ENCODE results near the gene ZNF692.
"Not testable (repeated sequence)": the region's sequence is repeated elsewhere in the genome, so short reads cannot be mapped to it uniquely, and the experiment has no call there.

ZNF692 gene, protein sequence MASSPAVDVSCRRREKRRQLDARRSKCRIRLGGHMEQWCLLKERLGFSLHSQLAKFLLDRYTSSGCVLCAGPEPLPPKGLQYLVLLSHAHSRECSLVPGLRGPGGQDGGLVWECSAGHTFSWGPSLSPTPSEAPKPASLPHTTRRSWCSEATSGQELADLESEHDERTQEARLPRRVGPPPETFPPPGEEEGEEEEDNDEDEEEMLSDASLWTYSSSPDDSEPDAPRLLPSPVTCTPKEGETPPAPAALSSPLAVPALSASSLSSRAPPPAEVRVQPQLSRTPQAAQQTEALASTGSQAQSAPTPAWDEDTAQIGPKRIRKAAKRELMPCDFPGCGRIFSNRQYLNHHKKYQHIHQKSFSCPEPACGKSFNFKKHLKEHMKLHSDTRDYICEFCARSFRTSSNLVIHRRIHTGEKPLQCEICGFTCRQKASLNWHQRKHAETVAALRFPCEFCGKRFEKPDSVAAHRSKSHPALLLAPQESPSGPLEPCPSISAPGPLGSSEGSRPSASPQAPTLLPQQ

DNA sequence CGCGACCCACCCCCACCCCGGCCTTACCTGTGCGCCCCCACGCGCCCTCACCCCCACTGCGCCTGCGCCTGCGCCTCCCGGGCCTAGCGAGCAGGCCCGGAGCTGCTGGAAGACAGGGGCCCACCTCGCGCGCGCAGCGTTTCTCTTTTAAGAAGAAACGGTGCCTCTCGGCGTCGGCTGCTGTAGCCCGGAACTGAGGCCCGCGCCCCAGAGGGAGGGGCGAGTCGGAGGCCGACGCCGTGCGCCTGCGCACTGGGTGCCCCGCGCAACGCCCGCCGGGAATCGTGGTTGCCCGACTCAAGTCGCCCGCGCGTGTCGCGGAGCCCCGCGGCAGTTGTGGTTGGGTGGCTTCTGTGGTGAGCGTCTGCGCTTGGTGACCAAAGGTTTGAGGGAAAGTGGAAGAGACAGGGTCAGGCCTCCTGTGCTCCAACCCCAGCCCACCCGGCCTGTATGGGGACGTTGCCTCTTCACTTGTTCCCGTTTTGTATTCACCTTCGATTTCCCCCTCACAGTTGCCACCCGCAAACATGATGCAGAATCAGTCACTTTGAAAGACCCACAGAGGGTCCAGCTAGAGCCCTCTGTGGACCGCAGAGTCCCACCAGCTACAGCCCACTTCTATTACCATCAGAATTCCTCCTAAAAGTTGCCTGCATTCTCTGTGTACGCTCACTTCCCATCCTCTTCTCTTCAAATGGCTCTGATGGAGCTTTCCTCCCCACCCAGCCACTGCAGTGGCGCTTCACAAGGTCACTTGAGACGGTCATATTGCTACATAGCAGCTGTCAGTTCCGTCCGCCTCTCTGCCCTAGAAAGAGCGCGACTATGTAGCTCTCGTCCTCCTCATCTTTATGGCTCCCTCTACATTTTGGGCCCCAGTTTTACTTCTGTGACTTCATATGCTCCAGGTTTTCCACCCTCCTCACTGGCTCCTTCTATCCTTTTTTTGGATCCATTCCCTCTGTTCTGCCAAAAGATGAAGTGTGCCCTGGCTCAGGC, at the start of gene ZNF692:
Gene ZNF692, minus strand, starts transcription at position 195 of the 999 bp plus-strand sequence. CDS start 776 bp downstream, outside the sequence.
- peak; percentile 70 for DNase-seq

DNA sequence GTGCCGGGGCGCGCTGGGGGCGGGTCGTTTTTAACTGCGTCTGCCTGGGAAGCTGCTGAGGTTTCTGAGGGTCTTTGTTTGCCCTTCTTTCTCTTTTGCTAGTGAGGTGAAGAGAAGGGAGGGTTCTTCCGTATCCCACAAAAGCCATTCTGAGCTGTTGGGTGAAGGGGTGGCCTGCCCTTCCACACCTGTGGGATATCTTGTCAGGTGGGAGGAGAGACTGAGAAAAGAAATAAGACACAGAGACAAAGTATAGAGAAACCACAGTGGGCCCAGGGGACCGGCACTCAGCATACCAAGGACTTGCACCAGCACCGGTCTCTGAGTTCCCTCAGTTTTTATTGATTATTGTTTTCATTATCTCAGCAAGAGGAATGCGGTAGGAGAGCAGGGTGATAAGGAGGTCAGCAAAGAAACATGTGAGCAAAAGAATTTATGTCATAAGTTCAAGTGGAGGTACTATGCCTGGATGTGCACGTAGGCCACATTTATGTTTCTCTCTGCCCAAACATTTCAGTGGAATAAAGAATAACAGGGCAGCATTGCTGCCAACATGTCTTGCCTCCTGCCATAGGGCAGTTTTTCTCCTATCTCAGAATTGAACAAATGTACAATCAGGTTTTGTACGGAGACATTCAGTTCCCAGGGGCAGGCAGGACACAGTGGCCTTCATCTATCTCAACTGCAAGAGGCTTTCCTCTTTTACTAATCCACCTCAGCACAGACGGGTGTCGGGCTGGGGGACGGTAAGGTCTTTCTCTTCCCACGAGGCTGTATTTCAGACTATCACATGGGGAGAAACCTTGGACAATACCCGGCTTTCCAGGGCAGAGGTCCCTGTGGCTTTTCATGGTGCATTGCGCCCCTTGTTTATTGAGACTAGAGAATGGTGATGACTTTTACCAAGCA, 48.1 kb upstream of the ZNF692 start:
- DNase-seq = peak; percentile 70

DNA sequence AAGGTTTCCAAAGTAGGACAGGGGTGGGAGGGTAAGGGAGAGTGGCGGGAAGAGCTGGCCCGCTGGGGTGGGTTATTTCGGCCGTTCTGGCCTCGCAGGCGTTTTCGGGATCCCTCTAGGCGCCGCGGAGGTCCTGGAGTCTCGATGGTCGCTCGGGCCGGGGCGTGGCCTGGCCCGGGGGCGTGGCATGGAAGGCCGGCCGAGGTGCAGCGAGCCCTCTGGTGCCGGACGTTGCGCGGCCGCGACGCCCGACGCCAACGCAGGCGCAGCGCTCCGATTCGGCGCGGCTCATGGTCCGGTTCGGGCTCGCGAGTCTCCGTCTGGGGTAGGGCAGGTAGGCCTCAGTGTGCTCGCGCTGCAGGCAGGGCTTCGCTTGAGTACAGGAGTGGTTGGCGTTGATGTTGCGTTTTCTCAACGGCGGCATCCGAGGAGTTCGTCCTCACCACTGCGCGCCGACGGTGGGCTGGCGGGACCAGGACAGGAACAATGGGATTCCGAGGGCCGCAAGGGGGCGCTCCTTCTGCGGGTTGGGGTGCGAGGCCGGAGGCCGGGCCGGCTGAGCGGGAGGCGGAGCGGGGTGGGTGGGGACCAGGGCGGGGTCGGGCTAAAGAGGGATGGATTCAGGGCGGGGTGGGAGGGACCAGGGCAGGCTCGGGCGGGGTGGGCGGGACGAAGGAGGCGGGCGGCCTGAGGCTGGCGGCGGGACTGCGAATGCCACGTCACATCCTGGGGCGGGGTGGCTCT, 47.3 kb upstream of the ZNF692 start, which contains the start of gene PGBD2:
Gene PGBD2, plus strand, starts transcription at position 227 of the 744 bp plus-strand sequence. CDS start 7,628 bp downstream, outside the sequence.
- DNase-seq = peak; percentile 70

DNA sequence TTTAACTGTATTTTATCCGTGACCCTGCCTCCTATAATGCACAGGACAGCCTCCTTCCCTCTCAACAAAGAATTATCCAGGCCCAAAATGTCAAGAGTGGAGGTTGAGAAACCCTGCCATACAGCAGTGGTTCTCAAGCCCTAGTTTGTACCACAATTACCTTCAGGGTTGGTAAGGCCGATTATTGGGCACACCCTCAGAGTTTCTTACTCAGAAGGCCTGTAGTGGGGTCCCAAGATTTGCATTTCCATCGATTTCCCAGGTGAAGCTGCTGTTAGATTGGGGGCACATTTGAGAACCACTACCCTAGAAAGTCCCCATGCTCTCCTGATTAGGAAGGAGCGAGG, 46.8 kb upstream of the ZNF692 start:
- DNase-seq = no peak

DNA sequence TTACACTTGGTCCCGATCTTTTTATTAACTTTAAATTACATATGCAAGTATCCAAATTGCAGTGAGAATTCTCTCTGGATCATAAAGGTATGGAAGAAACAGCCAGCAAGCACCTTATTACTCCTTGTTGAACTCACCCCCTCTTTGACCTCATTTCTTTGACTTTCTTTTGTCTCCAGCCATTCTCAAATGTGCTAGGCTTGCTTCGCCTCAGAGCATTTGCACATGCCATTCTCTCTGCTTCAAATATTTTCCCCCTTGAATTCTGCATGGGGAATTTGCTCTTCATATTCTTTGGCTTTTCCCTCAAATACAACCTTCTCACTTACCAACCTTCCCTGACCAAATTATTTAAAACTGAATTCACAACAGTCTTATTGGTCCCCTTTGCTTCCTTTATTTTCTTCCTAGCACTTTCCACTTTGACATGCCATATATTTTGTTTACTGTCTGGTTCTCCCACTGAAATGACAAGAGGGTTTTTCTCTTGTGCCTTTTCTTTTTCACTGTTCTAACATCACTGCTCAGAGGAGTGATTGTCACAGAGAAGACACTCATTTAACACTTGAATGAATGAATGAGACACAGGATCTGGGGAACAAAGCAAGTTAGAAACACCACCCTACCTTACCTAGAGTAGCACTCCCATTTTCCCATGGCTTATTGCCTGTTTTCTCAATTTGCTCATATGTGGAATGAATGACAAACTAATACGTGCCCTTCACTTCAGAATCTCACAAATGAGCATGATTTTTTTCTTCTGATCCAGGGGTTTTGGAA, 45.7 kb upstream of the ZNF692 start:
- no peak for DNase-seq

DNA sequence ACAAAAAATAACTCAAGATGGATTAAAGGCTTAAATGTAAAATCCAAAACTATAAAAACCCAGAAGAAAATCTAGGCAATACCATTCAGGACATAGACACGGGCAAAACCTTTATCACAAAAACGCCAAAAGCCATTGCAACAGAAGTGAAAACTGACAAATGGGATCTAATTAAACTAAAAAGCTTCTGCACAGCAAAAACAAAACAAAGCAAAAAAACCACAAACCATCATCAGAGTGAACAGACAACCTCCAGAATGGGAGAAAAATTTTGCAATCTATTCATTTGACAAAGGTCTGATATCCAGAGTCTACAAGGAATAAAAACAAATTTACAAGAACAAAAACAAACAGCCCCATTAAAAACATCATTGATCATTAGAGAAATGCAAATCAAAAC, 42.7 kb upstream of the ZNF692 start:
- no peak for DNase-seq

DNA sequence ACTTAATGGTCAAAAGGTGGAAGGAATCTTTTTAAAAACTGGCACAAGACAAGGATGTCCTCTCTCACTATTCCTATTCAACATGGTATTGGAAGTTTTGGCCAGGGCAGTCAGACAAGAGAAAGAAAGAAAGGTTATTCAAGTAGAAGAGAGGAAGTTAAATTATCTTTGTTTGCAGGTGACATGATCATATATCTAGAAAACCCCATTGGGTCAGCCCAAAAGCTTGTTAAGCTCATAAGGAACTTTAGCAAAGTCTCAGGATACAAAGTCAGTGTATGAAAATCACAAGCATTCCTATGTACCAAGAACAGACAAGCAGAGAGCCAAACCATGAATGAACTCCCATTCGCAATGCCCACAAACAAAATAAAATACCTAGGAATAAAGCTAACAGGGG, 41.8 kb upstream of the ZNF692 start:
- DNase-seq = no peak

DNA sequence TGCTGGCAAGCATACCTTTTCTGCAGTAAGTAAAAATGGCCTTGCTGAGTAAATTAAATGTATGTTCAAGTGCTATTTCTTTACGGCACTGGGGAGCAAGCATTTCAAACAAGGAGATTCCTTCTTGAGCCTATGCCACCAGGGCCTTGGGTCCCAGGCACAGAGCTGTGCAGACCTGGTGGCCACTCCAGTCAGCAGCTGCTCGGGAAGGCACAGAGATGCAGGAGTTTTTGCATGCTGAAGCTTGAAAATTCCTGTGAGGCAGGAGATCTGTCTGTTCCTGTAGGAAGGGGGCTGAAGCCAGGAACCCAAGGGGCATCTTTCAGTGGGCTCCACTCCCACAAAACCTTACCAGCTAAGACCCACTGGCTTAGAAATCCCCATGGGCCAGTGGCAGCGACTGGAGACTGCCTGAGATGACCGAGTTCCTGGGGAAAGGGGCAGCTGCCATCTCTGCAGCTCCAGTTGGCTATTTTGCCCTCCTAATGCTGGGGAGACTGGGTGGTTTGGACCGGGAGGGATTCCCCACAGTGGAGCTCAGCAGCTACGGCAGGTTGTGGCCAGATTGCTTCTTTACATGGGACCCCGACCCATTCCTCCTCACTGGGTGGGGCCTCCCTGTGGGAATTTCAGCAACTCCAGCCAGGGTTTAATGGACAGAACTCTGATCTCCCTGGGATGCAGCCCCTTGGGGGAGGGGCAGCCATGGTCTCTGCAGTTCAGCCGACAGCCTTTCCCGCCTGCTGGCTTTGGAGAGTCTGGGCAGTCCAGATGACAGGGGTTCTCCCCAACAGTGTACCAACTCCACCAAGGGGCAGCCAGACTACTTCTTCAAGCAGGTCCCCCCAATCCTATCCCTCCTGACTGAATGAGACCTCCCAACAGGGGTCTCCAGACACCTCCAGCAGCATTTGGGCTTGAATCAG, 38.8 kb upstream of the ZNF692 start:
- no peak for DNase-seq

DNA sequence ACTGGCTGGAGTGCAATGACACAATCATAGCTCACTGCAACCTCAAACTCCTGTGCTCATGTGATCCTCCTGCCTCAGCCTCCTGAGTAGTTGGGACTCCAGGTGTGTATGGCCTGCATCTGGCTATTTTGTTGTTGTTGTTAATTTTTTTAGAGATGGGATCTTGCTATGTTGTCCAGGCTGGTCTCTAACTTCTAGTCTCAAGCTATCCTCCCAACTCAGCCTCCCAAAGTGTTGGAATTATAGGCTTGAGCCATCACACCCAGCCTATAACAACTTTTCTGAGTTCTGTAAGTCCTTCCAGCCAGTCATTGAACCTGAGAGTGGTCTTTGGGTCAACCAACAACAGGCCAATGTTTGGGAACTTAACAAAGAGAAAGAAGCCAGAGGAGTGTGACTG, 36.0 kb upstream of the ZNF692 start:
- DNase-seq = no peak

DNA sequence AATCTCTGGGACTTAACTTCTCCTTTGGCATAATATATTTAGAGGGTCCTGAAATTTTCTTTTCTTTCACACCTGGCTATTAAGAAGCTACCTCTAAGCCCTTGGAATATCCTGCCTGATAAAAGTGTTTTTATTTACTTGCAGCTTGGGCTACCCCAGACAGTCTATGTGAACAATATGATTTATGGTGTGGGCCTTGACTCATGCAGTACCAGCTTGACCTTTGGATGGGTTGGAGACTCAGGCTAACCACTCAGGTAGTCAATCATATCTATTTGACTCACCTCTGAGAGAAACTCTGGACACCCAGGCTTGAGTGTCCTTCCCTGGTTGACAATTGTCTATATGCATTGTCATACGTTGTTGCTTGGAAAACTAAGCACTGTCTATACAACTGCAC, 33.7 kb upstream of the ZNF692 start:
- DNase-seq = no peak

DNA sequence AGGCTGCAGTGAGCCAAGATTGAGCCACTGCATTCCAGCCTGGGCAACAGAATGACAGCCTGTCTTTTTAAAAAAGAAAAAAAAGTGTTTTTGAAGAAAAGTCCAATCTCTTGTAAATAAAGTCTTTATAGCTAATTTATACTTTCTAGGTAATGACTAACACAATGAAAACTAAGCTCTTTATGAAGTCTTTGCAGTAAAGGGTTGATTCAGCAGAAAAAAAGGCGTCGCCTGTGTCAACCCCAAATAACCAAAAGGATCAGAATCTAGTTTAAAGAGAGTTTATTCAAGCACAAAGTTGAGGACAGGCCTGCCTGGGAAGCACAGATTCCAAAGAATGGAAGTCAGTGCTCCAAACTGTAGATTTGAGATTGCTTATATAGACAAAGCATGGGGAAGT, 32.9 kb upstream of the ZNF692 start:
- DNase-seq = no peak

DNA sequence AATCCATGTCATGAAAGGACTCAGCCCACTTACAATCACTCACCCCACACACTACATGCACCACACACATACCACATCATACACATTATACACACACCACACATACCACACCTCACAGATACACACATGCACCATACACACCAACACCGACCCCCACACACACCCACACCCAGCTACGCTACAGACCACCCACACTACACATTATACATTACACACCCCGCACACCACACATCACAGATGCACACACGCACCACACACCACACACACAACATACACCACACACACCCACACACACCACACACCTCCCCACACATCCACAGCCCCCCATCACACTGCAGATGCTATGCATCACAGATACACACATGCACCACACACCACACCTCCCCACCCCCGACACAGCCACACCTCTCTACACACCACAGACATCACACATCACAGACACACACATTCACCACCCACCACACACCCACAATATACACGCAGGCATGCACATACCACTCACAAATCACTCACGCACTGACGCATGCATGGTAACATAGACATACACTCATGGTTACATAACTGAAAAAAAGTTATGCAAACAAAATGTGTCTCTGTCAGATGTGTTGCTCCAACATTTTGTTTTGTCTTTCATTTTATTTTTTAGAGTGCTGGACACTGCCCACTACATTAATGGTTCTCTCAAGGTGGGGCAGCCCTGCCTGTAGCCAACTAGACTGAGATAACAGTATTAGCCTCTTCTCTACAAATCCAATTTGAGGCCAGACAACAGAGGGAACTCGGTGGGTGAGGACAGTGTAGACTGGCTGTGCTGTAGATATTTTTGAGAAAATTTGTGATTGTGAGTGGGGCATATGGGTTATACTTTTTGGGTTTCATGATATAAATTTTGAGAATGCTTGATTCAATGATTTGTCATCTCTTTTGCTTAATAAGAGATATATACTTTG, 31.9 kb upstream of the ZNF692 start:
- DNase-seq = no peak

DNA sequence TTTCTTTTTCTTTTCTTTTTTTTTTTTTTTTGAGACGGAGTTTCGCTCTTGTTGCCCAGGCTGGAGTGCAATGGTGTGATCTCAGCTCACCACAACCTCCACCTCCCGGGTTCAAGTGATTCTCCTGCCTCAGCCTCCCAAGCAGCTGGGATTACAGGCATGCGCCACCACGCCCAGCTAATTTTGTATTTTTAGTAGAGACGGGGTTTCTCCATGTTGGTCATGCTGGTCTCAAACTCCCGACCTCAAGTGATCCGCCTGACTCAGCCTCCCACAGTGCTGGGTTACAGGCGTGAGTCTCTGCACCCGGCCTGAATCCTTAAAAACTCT, 31.0 kb upstream of the ZNF692 start:
- not testable (repeated sequence) for DNase-seq

DNA sequence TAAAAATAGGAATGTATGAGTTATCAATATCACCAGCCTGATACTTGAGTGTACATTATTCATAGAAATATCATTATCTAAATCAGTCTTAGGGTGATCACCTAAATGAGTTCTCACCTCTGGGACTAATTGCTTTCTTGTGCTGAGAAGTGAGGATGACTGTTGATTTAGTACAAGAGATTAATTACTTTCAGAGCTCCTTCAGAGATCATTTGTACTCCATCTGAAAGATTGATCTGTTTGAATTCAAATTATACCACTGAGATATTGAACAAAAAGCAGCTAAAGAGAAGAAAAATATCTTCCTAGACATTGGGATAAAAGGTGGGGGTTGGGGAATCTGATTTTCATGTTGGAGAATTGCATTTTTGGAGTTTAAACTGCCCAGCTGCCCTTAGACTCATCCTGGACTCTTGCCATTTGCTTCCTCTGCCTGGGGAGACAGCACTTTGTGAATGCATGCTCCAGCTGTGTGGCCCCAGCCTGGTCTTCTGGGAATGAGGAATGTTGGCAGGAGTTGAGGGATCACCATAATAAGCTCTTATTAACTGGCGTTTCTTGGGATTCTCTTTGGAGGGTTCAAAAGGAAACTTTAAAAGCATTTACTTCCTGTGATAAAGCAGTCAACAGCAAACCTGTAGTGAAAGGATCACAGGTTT, 27.5 kb upstream of the ZNF692 start:
- no peak for DNase-seq

DNA sequence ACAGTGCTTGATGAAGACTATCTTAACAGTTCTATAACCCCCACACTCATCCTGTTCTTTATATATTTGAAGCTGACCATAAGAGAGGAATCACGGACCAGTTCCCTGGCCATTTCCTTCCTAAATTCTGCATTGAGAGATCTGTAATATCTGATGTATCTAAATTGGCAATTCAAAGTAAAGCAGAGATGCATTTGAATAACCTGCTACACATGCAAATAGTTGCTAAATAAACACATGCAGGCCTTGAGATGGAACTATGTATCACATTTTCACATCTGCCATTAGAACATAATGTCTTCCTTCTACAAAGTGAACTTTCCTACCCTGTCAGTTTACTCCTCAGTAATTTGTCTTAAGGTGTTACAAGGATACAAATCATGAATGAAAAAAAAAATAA, 26.8 kb upstream of the ZNF692 start:
- no peak for DNase-seq

DNA sequence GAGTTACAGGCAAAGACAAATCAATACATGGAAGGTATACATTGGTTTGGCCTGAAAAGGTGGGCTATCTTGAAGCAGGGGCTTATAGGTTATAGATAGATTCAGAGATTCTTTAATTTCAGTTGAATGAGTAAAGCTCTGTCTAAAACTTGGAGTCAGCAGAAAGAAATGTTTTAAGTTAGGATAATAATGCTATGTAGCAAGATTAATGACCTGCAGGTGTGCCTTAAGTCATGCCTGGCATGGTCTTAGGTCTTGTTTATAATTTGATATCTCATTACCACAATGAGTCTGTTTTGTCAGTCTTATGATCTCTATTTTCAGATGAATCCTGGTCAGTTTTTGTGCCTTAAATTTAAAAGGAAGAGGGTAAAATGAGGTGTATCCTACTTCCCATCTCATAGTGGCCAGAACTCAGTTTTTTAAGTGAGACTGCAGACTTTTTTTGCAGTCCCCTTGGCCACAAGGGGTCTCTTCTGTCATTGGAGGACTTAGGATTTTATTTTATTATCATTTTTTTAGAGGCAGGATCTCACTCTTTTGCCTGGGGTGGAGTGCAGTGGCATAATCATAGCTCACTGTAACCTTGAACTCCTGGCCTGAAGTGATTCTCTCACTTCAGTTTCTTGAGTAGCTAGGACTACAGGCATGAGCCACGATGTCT, 25.9 kb upstream of the ZNF692 start:
- DNase-seq = no peak

DNA sequence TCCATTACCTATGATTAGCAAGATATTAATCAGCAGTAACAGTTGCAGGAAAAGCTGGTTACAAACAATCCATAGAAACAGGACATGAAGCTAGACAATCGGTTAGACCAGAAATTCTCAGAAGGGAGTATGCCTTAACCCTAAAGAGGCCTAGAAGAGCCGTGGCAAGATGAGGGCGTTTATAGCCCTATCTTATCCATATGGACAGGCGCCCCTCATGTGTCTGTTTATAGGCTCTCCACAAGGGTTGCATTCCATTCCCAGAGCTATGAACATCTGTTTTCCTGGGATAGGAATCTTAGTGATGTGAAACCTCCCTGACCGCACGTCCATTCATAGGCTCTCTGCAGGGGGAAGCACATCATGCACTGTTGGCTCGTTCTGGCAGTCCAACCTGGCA, 23.5 kb upstream of the ZNF692 start:
- not testable (repeated sequence) for DNase-seq

Measured in NCI-H2029 treated with DMSO at 0.1 percent for 48 hours (cell line).